IMR-90 (cell line): Measurements from ENCODE around the gene TAS2R38. TPM values are rescaled to one million over a fixed set of nuclear protein-coding genes. Genes with fewer than 3 reads are reported as not detected.

ENCODE experiments used
- ATAC-seq: fragments of 200-7000 bp; cut with Tn5 transposase; 2 replicates; pipeline ENCODE4 v1.9.1; 2020; ENCODE audit warnings: low read depth, mild to moderate bottlenecking, moderate library complexity
- BruUV-seq: library from RNA; stranded (reverse); fragments of 400-500 nt; replicated peaks from 2 replicates; lab custom pipeline; 2021; lab: Mats Ljungman, UMichigan
- CTCF ChIA-PET: fragments of 300-600 bp; formaldehyde crosslinking; extraction: SDS; loops from one replicate; lab custom pipeline; 2021; ENCODE audit warnings: antibody characterized with exemption; lab: Yijun Ruan, JAX
- POLR2A ChIA-PET: fragments of 300-600 bp; sonication (Branson Sonifier 250); formaldehyde crosslinking; loops from one replicate; lab custom pipeline; 2022; ENCODE audit warnings: antibody characterized with exemption; ENCODE audit not compliant: unreplicated experiment; lab: Charles Lee
- DNase-seq: peaks from one replicate; pipeline ENCODE4 v3.0.0; 2013
- H2AFZ ChIP-seq: replicated peaks from 2 replicates; pipeline ENCODE3; 2013; ENCODE audit warnings: low read length, mild to moderate bottlenecking; ENCODE audit not compliant: poor library complexity
- H2AK5ac ChIP-seq: 2 replicates; pipeline ENCODE4 v1.6.1; 2013; ENCODE audit warnings: low read depth, low read length, inconsistent platforms
- H2AK9ac ChIP-seq: replicated peaks from 2 replicates; pipeline ENCODE3; 2013; ENCODE audit warnings: mild to moderate bottlenecking, low read depth, low read length, moderate library complexity; ENCODE audit not compliant: poor library complexity
- H2BK120ac ChIP-seq: 2 replicates; pipeline ENCODE4 v1.6.1; 2013; ENCODE audit warnings: low read depth, low read length, inconsistent platforms
- H2BK15ac ChIP-seq: 3 replicates; pipeline ENCODE4 v1.6.1; 2013; ENCODE audit warnings: low read depth, low read length, inconsistent platforms
- H2BK20ac ChIP-seq: 2 replicates; pipeline ENCODE4 v1.6.1; 2013; ENCODE audit warnings: low read depth, mild to moderate bottlenecking, inconsistent platforms, low read length, moderate library complexity
- H2BK5ac ChIP-seq: 2 replicates; pipeline ENCODE4 v1.6.1; 2013; ENCODE audit warnings: mild to moderate bottlenecking, low read depth, low read length, inconsistent platforms; ENCODE audit not compliant: poor library complexity, severe bottlenecking
- H3K14ac ChIP-seq: replicated peaks from 2 replicates; pipeline ENCODE4 v1.6.1; 2013; ENCODE audit warnings: low read depth, low read length, inconsistent platforms
- H3K18ac ChIP-seq: 2 replicates; pipeline ENCODE4 v1.6.1; 2013; ENCODE audit warnings: low read depth, low read length, control low read depth
- H3K23ac ChIP-seq: 2 replicates; pipeline ENCODE4 v1.6.1; 2013; ENCODE audit warnings: low read depth, low read length, inconsistent platforms
- H3K27ac ChIP-seq: 2 replicates; pipeline ENCODE4 v1.5.1; 2013; ENCODE audit warnings: mild to moderate bottlenecking, control low read depth, low read length; ENCODE audit not compliant: insufficient read depth
- H3K27me3 ChIP-seq: 2 replicates; pipeline ENCODE4 v1.6.1; 2013; ENCODE audit warnings: low read length; ENCODE audit not compliant: control insufficient read depth, insufficient read depth
- H3K36me3 ChIP-seq: 2 replicates; pipeline ENCODE4 v1.6.1; 2013; ENCODE audit warnings: low read length, mixed read lengths; ENCODE audit not compliant: control insufficient read depth, insufficient read depth
- H3K4ac ChIP-seq: 2 replicates; pipeline ENCODE4 v1.6.1; 2013; ENCODE audit warnings: low read depth, low read length, inconsistent platforms
- H3K4me1 ChIP-seq: 2 replicates; pipeline ENCODE4 v1.6.1; 2013; ENCODE audit warnings: low read length, mixed read lengths; ENCODE audit not compliant: control insufficient read depth, insufficient read depth
- H3K4me2 ChIP-seq: 2 replicates; pipeline ENCODE4 v1.6.1; 2013; ENCODE audit warnings: low read depth, mild to moderate bottlenecking, control low read depth, low read length, moderate library complexity
- H3K4me3 ChIP-seq: 2 replicates; pipeline ENCODE4 v1.5.1; 2013; ENCODE audit warnings: low read depth, mild to moderate bottlenecking, control low read depth, low read length, moderate library complexity; ENCODE audit not compliant: insufficient read depth
- H3K56ac ChIP-seq: 2 replicates; pipeline ENCODE4 v1.6.1; 2013; ENCODE audit warnings: low read length, inconsistent platforms; ENCODE audit not compliant: insufficient read depth; ENCODE audit errors: extremely low read depth
- H3K79me1 ChIP-seq, 2 experiments: 2 replicates each; pipeline ENCODE4 v1.6.1; 2013; ENCODE audit warnings: low read length in 2 of 2, inconsistent platforms in 1 of 2, low read depth in 1 of 2
- H3K9ac ChIP-seq: 2 replicates; pipeline ENCODE4 v1.6.1; 2013; ENCODE audit warnings: low read depth, low read length, control low read depth
- H3K9me1 ChIP-seq: 2 replicates; pipeline ENCODE4 v1.6.1; 2013; ENCODE audit warnings: low read length, inconsistent platforms; ENCODE audit not compliant: insufficient read depth
- H3K9me3 ChIP-seq: 2 replicates; pipeline ENCODE4 v1.6.1; 2013; ENCODE audit warnings: low read length; ENCODE audit not compliant: control insufficient read depth, insufficient read depth
- H4K20me1 ChIP-seq: 2 replicates; pipeline ENCODE4 v1.6.1; 2013; ENCODE audit warnings: low read length, inconsistent platforms; ENCODE audit not compliant: insufficient read depth
- H4K5ac ChIP-seq: 2 replicates; pipeline ENCODE4 v1.6.1; 2013; ENCODE audit warnings: mild to moderate bottlenecking, low read depth, low read length, control low read depth
- H4K8ac ChIP-seq, 2 experiments: 2 replicates each; pipeline ENCODE4 v1.6.1; 2013; ENCODE audit warnings: low read depth in 2 of 2, low read length in 2 of 2, control low read depth in 1 of 2, inconsistent platforms in 1 of 2
- H4K91ac ChIP-seq: 2 replicates; pipeline ENCODE4 v1.6.1; 2013; ENCODE audit warnings: low read depth, low read length, inconsistent platforms; ENCODE audit not compliant: insufficient read depth
- BHLHE40 ChIP-seq: fragments of 150-350 bp; IDR thresholded peaks from 2 replicates; pipeline ENCODE4 v1.6.1; 2016; ENCODE audit warnings: mild to moderate bottlenecking, low read depth, low read length
- CEBPB ChIP-seq: IDR thresholded peaks from 2 replicates; pipeline ENCODE4 v1.6.1; 2012; ENCODE audit warnings: low read depth, low read length, improper control_type of control experiment
- CHD1 ChIP-seq: IDR thresholded peaks from 2 replicates; pipeline ENCODE4 v1.6.1; 2012; ENCODE audit warnings: low read depth, low read length, improper control_type of control experiment
- FOS ChIP-seq: fragments of 150-350 bp; IDR thresholded peaks from 2 replicates; pipeline ENCODE4 v1.6.1; 2016; ENCODE audit warnings: low read depth, low read length
- MAFK ChIP-seq: IDR thresholded peaks from 2 replicates; pipeline ENCODE4 v1.6.1; 2012; ENCODE audit warnings: low read depth, low read length, improper control_type of control experiment
- MAZ ChIP-seq: IDR thresholded peaks from 2 replicates; pipeline ENCODE4 v1.6.1; 2012; ENCODE audit warnings: low read depth, mild to moderate bottlenecking, low read length, improper control_type of control experiment, moderate library complexity, borderline replicate concordance
- MXI1 ChIP-seq: IDR thresholded peaks from 2 replicates; pipeline ENCODE4 v1.6.1; 2012; ENCODE audit warnings: low read depth, mild to moderate bottlenecking, low read length, moderate library complexity, borderline replicate concordance
- NFE2L2 ChIP-seq: fragments of 150-350 bp; IDR thresholded peaks from 2 replicates; pipeline ENCODE4 v1.6.1; 2016; ENCODE audit warnings: low read depth, mild to moderate bottlenecking, low read length
- POLR2A ChIP-seq: IDR thresholded peaks from 2 replicates; pipeline ENCODE4 v1.6.1; 2012; ENCODE audit warnings: mild to moderate bottlenecking, low read depth, low read length
- RAD21 ChIP-seq: IDR thresholded peaks from 2 replicates; pipeline ENCODE4 v1.6.1; 2012; ENCODE audit warnings: low read length, improper control_type of control experiment
- RCOR1 ChIP-seq: IDR thresholded peaks from 2 replicates; pipeline ENCODE4 v1.6.1; 2012; ENCODE audit warnings: mild to moderate bottlenecking, low read length, improper control_type of control experiment; ENCODE audit not compliant: insufficient replicate concordance
- RFX5 ChIP-seq: IDR thresholded peaks from 2 replicates; pipeline ENCODE4 v1.8.0; 2012; ENCODE audit warnings: low read depth, mild to moderate bottlenecking, low read length, moderate library complexity
- SMC3 ChIP-seq: fragments of 150-350 bp; IDR thresholded peaks from 2 replicates; pipeline ENCODE4 v1.6.1; 2016; ENCODE audit warnings: low read depth, mild to moderate bottlenecking, antibody characterized with exemption, low read length, moderate library complexity
- WGBS, 2 experiments: methylation state at CpG; one replicate each; pipeline versions ENCODE4 v1.1.5 to v1.1.7; 2013; ENCODE audit warnings: missing lambda C conversion rate in 2 of 2; ENCODE audit not compliant: insufficient read length in 1 of 2; ENCODE audit errors: extremely low coverage in 2 of 2; 5-methylcytosine and 5-hydroxymethylcytosine counted together
- dilution Hi-C: fragments of 300-500 bp; cut with HindIII; formaldehyde crosslinking; loops from one replicate; pipeline ENCODE4 v1.14.3; 2018; ENCODE audit warnings: low sequenced_read_pairs; ENCODE audit not compliant: unreplicated experiment
- in situ Hi-C: fragments of 300-500 bp; cut with MboI; formaldehyde crosslinking; loops from 3 replicates; pipeline ENCODE4 v1.14.3; 2019; ENCODE audit warnings: low sequenced_read_pairs, inconsistent platforms, mixed read lengths
- intact Hi-C: fragments of 100-400 bp; cut with micrococcal nuclease; formaldehyde crosslinking; loops from 2 replicates; pipeline ENCODE4 v1.10.0; 2022
- polyA plus RNA-seq, 3 experiments: library from polyadenylated mRNA; depleted of rRNA; stranded (reverse); fragments of >200 nt; gene quantifications; 2 replicates each; pipeline ENCODE4 v1.2.3, GENCODE V29; 2012; ENCODE audit warnings: low replicate concordance in 1 of 3
- total RNA-seq: library from RNA; depleted of rRNA; stranded (reverse); fragments of >200 nt; gene quantifications from 2 replicates; pipeline ENCODE4 v1.2.3, GENCODE V29; 2012
- TF ChIP-seq, protein P1 (sequence below): fragments of 150-350 bp; IDR thresholded peaks from 2 replicates; pipeline ENCODE4 v1.6.1; 2016; ENCODE audit warnings: low read depth, mild to moderate bottlenecking, low read length, moderate library complexity, borderline replicate concordance
- TF ChIP-seq, protein P2 (sequence below): fragments of 150-350 bp; IDR thresholded peaks from 2 replicates; pipeline ENCODE4 v1.6.1; 2017; ENCODE audit warnings: mild to moderate bottlenecking, antibody characterized with exemption, low read length, low read depth
- TF ChIP-seq, protein P3 (sequence below): conservative IDR thresholded peaks from 2 replicates; pipeline ENCODE4 v1.5.1; 2012; ENCODE audit warnings: mild to moderate bottlenecking, low read depth, low read length, improper control_type of control experiment

TAS2R38 gene
- total and polyA plus RNA-seq, 2 of the 4 experiments (the other 2 are of a cell fraction), result not detected

DNA sequence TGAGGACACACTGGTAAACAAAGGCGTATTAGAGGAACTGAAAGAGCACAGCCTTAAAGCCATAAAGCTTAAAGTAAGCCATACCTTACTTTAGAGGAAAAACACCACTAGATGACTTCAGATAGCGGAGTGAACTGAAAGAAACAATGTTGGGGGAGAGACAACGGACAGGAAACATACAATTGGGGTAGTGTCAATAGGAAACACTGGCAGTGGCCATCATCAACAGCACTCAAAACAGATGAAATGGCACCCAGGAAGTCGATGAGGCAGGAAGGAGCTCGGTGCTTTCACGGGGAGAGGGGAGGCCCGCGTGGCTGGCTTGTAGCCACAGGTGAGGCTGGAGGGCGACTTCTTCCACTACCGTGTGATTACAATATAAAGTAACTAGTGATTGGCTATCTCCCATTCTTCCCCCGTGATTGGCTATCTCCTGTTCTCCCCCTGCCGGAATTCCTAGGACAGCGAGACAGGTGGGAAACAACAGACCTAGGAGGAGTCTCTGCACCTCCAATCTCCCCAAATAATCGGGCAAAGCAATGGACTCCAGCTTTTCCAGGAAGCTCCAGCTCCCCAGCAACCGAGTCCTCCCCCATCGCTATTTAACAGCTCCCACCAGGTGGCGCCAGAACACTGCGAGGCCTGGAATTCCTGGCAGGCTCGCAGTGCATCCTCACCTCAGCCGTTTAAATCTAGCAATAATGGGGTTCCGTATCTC lies 2.4 kb upstream of the TAS2R38 start:
- Histone ChIP-seq H3K14ac (no peak overlapping the region), H4K5ac (no peak overlapping the region), H2AK9ac (no peak overlapping the region), H3K4me1 (no peaks in the 10 kb centered on the region), H3K9me3 (peaks cover 14% of the 10 kb centered on the region), H4K91ac (no peak overlapping the region), H3K27ac (no peak overlapping the region), H3K23ac (no peak overlapping the region), H3K36me3 (no peaks in the 10 kb centered on the region), H3K4me2 (no peak overlapping the region), H3K79me1 (no peaks in the 10 kb centered on the region), H4K8ac (no peak overlapping the region), H3K56ac (no peak overlapping the region), H2BK120ac (no peak overlapping the region), H2BK20ac (no peak overlapping the region), H3K9me1 (no peaks in the 10 kb centered on the region), H3K4ac (no peak overlapping the region), H2AK5ac (no peak overlapping the region), H2BK5ac (no peak overlapping the region), H2BK15ac (no peak overlapping the region), H3K18ac (no peak overlapping the region), H2AFZ (no peak overlapping the region), H3K27me3 (no peaks in the 10 kb centered on the region), H4K20me1 (no peaks in the 10 kb centered on the region), H3K4me3 (no peak overlapping the region), H3K9ac (no peak overlapping the region)
- ChIA-PET POLR2A (no interaction called here), CTCF (no interaction called here)
- TF ChIP-seq, protein P1, sequence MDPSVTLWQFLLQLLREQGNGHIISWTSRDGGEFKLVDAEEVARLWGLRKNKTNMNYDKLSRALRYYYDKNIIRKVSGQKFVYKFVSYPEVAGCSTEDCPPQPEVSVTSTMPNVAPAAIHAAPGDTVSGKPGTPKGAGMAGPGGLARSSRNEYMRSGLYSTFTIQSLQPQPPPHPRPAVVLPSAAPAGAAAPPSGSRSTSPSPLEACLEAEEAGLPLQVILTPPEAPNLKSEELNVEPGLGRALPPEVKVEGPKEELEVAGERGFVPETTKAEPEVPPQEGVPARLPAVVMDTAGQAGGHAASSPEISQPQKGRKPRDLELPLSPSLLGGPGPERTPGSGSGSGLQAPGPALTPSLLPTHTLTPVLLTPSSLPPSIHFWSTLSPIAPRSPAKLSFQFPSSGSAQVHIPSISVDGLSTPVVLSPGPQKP, result no peak
- TF ChIP-seq SMC3, result peak; percentile 16; the same call in 1 of the 2 replicates
- TF ChIP-seq RCOR1, result no peak
- TF ChIP-seq, protein P2, sequence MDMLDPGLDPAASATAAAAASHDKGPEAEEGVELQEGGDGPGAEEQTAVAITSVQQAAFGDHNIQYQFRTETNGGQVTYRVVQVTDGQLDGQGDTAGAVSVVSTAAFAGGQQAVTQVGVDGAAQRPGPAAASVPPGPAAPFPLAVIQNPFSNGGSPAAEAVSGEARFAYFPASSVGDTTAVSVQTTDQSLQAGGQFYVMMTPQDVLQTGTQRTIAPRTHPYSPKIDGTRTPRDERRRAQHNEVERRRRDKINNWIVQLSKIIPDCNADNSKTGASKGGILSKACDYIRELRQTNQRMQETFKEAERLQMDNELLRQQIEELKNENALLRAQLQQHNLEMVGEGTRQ, result no peak
- no peak for TF ChIP-seq MAZ
- no peak for TF ChIP-seq FOS
- no peak for TF ChIP-seq MXI1
- no peak for TF ChIP-seq CHD1
- TF ChIP-seq, protein P3, sequence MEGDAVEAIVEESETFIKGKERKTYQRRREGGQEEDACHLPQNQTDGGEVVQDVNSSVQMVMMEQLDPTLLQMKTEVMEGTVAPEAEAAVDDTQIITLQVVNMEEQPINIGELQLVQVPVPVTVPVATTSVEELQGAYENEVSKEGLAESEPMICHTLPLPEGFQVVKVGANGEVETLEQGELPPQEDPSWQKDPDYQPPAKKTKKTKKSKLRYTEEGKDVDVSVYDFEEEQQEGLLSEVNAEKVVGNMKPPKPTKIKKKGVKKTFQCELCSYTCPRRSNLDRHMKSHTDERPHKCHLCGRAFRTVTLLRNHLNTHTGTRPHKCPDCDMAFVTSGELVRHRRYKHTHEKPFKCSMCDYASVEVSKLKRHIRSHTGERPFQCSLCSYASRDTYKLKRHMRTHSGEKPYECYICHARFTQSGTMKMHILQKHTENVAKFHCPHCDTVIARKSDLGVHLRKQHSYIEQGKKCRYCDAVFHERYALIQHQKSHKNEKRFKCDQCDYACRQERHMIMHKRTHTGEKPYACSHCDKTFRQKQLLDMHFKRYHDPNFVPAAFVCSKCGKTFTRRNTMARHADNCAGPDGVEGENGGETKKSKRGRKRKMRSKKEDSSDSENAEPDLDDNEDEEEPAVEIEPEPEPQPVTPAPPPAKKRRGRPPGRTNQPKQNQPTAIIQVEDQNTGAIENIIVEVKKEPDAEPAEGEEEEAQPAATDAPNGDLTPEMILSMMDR, result peak; percentile 30
- no peak for TF ChIP-seq MAFK
- TF ChIP-seq POLR2A, result no peak
- TF ChIP-seq NFE2L2, result no peak
- no peak for TF ChIP-seq CEBPB
- peak; percentile 35 for TF ChIP-seq RAD21
- no peak for TF ChIP-seq RFX5
- no peak for TF ChIP-seq BHLHE40
- ATAC-seq, result no peak
- dilution Hi-C loops (no loop called here), in situ Hi-C loops (no loop called here), intact Hi-C loops (no loop called here)
- WGBS, 2 experiments, result 7% methylated on average over 5 of the region's 21 CpGs; no CpG with 5 or more reads in 1 of the 2 experiments
- BruUV-seq, result no TSS peak
- no peak for DNase-seq
